ENCODE results near the gene TAF15.

The TAF15 gene

DNA sequence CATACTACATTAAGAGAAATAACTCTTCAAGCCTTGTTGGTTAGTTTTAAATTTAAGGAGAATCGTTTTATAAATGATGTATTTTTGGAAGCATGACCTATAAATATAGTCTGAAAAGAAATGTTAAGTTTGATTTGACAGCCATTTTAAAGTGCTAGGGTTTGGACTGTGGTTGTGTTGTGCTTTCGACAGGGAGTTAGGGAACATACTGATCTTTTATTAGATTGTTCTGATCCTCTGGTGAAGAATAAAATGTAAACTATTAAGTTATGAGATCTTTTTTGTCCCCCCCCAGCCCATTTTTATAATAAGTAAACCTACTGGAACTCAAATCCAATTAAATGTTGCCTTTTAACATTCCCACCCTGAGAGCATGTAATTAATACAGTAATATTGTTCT is 12.0 kb downstream of the TAF15 start:
- DNase-seq (ENCODE audit: low read depth in 2 of 2): no peak

DNA sequence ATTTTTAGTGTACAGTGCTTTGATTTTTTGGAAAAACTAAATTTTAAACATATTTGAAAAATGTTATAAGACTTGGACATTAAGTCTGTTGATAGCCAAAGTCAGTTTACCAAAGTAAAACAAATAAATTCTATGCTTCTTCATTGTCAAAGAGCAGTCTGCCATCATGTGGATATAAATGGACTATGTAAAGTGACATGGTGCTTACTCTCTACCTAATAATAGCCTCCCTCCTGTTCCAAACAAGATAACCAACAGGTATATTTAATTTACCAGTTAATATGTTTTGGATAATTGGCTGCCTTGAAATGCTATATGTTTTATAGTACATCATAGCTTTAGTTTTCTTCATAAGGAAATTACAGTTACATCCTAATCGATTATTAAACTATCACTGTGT is 15.9 kb downstream of the TAF15 start:
- no peak for DNase-seq (ENCODE audit: low read depth in 2 of 2)

DNA sequence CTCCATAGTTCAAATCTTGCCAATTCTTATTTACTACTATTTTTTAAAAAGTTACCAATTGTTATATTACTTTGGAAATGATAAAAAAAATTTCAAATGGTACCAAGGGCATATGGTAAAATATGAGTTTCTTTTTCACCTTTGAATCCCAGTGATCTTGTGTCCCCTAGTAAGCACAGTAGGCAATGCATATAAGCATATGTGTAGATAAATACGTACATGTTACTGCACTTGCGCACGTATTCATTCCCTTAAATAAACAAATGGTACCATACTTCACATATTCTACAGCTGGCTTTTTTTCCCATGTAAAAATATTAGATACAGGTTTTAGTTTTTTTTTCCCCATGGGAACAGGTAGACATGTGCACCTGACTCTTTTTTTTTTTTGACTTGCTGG is 31.8 kb downstream of the TAF15 start:
- DNase-seq (ENCODE audit: low read depth in 2 of 2): no peak

DNA sequence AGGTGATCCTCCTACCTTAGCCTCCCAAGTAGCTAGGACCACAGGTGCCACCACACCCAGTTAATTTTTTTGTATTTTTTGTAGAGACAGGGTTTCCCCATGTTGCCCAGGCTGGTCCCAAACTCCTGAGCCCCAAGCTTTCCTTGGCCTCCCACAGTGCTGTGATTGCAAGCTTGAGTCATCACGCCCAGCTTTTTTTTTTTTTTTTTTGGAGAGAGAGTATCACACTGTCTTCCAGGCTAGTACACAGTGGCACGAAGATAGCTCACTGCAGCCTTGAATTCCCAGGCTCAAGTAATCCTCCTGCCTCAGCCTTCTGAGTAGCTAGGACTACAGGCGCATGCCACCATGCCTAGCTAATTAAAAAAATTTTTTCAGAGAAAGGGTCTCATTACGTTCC is 32.2 kb downstream of the TAF15 start:
- DNase-seq (ENCODE audit: low read depth in 2 of 2): no peak

DNA sequence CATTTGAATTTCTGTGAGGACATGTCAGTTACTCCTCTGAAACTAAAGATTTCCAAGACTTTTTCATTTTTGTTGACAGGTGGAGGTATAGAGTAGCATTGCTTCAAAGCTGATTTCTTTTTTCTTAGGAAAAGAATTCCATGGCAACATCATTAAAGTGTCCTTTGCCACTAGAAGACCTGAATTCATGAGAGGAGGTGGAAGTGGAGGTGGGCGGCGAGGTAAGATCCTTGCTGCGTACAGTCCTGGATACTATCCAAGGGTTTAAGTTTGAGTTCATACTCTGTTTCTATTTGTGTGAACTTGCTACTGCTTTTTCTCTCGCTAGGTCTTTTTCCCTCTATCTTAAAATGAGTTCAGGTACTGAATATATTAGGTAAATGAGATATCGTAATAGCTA is 33.0 kb downstream of the TAF15 start:
- DNase-seq (ENCODE audit: low read depth in 2 of 2): no peak

DNA sequence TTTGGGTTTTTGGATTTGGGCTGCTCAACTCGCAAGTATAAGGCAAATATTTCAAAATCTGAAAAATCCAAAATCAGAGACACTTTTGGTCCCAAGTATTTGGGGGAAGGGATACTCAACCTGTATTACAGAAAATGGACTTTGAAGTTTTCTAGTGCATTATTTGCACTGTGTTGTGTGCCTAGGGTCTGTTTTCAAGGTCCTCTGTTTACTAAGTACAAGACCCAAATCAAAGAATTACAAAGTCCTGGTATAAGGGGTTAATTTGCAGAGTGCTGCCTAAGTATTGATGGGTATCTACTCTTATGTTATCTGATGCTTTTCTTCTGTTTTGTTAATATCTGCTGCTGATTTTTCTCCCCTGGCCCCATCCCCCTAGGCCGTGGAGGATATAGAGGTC is 34.4 kb downstream of the TAF15 start:
- DNase-seq (ENCODE audit: low read depth in 2 of 2): no peak

DNA sequence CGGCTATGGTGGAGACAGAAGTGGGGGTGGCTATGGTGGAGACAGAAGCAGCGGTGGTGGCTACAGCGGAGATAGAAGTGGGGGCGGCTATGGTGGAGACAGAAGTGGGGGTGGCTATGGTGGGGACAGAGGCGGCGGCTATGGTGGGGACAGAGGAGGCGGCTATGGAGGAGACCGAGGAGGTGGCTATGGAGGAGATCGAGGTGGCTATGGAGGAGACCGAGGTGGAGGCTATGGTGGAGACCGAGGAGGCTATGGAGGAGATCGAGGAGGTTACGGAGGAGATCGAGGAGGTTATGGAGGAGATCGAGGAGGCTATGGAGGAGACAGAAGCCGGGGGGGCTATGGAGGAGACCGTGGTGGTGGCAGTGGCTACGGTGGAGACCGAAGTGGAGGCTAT is 35.3 kb downstream of the TAF15 start:
- no peak for DNase-seq (ENCODE audit: low read depth in 2 of 2)

DNA sequence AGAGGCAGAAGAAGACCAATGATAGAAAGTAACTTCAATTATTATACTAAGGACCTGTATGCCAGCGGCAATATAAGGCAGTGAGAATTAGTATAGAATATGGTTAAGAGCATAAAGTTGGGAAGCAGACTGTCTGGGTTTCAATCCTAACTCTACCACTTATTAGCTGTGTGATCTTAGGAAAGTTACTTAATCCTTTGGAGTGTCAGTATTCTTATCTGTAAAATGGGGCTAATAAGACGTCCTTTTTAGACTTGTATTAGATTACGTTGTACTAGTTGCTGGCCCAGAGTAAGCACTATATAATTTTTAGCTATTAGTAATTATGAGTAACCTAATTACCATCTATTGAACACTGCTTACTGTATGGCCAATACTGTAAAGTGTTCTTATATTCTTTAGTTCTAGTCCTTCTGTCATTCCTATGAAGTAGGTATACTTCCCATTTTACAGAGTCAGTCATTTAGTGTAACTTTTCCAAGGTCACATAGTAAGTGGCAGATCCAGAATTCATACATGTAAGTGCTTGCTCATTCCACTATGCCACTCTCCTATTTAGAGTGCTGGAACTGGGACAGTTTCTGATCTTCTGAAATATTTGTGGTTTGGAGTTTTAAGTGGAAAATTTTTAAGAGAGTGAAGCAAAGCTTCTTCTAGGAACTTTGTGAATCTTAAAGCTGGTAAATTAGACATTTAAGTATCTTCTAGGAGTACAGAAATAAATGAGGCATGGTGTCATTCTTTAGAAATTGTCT is 36.9 kb downstream of the TAF15 start:
- DNase-seq (ENCODE audit: low read depth in 2 of 2): no peak

DNA sequence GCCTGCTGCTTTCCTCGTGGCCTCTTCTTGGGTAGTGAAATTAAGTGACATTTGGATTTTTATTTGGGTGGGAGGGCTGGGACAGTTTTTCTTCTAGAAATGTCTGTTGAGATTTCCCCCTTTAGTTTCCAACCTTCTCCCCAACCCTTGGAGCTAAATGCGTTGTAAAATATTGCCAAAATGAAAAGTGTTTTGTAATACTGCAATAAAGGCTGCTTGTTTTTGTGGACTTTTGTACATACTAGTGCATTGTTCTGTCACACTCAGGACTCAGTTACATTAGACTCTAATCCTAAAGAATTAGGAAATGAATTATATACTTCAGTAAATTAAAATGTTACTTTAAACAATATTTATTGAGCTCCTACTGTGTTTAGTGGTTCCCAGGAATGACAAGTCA is 37.7 kb downstream of the TAF15 start:
- DNase-seq (ENCODE audit: low read depth in 2 of 2): no peak

DNA sequence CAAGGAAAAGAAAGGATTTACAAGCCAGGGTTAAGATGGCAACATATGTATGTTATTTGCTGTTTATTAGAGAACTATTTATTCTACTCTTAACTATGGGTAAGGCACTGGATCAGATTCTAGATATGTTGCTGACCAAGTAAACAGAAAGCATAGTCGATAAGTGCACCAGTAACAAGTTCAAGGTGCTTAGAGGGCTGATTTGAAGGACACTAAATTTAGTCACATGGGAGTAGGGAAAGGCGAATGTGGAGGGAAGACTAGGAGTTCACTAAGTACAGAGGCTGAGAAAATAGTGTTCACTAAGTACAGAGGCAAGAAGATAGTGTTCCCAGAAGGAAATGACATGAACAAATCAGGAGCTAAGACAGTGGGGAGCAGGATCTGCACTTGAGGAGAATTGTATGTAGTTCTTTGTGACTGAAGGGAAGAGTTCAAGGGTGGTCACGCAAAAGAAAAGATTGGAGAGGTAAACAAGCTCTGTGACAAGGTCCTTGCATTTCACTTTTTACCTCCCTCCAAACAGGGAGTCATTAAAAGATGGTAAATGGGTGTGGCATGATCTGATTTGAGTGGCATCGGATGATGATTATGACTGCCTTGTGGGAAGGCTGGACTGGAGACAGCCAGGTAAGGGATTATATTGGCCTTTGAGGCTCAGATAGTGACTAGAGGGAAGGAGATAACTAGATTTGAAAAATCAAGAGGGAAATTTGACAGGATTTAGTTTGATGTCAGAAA is 38.5 kb downstream of the TAF15 start:
- DNase-seq (ENCODE audit: low read depth in 2 of 2): no peak

DNA sequence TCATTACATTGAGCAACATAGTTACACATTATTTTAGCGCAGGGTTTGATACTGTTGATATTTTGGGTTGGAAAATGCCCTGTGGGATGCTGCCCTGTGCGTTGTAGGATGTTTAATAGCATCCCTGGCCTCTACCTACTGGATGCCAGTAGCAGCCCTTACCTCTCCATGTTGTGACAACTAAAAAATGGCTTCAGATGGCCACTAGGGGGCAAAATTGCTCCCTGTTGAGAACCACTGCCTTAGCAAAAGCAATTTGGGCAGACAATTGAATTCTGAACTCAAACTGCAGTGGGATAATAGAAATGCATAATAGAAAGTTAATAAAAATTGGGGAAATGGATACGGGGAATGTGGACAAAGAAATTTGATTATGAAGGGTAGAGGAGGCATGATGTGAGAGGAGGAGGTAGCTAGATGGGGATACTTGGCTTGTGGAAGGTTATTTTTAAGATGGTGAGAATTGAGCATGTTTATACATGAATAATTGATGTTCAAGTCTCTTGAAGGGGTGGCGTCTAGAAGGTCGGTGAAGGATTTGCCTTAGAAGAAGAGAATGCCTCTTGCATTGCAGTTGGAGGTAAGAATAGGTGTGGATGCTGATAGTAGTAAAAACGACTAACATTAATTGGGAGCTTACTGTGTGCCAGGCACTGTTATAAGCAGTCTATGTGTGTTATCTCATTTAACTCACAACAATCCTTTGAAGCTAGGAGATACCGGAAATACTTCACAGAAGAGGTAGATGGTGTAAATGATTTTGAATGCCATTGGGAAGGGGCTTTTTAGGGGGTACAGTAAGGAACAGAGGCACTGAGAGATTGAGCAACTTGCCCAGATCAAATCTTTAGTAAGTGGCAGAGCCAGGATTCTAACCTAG is 40.4 kb downstream of the TAF15 start:
- DNase-seq (ENCODE audit: low read depth in 2 of 2): peak; percentile 34 to 44

DNA sequence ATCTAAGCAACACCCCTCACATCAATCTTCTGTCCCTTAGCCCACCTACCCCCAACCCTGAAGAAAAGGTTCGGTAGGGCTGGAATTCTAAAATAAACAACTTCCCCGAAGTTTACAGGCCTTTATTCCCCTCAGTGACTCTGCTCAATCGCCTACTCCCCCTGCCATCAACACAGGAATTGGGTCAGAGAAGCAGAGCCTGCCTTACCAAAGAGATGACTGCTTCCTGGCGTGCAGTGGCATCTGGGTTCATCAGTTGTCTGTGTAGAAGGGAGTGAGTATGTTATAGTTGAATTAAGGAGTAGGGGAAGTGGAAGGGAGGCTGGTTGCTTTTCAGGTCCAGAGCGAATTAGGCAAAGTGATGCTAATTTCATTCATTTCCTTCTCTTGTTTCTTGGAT is 46.7 kb downstream of the TAF15 start:
- no peak for DNase-seq (ENCODE audit: low read depth in 2 of 2)

DNA sequence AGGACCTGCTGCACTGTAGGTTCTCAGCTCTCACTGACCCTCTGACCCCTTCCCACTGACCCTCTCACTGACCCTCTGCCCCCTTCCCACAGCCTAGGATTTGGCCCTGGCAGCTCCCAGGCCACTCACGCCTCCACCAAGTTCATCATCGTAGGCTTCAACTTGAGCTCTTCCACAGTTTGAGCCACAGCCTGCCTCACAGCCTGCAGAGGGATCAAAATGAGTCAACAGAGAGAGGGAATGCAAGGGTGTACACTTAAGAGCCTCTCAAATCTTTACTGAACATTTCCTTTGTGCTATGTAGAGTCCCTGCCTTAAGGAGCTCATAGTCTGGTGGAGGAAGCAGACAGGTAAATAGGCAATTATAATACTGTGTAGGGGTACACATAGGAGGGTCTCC is 47.3 kb downstream of the TAF15 start:
- DNase-seq (ENCODE audit: low read depth in 2 of 2): no peak

DNA sequence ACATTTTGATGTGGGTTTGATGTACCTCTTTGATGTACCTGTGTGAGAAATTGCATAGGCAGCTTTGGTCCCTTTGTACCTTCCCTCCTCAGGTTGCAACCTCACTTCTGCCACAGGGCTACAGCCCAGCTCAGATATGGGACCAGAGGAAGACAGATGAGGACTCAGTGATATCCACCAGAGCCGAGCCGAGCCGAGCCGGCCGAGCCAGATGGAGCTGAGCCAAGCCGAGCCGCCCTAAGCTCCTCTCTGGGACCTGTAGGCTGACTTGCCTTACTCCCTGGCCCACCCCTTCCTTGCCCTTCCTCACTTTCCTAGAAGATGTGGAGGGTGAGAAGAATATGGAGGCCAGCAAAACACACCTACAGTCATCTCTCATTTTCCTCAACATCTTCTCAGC is 55.6 kb downstream of the TAF15 start:
- no peak for DNase-seq (ENCODE audit: low read depth in 2 of 2)

DNA sequence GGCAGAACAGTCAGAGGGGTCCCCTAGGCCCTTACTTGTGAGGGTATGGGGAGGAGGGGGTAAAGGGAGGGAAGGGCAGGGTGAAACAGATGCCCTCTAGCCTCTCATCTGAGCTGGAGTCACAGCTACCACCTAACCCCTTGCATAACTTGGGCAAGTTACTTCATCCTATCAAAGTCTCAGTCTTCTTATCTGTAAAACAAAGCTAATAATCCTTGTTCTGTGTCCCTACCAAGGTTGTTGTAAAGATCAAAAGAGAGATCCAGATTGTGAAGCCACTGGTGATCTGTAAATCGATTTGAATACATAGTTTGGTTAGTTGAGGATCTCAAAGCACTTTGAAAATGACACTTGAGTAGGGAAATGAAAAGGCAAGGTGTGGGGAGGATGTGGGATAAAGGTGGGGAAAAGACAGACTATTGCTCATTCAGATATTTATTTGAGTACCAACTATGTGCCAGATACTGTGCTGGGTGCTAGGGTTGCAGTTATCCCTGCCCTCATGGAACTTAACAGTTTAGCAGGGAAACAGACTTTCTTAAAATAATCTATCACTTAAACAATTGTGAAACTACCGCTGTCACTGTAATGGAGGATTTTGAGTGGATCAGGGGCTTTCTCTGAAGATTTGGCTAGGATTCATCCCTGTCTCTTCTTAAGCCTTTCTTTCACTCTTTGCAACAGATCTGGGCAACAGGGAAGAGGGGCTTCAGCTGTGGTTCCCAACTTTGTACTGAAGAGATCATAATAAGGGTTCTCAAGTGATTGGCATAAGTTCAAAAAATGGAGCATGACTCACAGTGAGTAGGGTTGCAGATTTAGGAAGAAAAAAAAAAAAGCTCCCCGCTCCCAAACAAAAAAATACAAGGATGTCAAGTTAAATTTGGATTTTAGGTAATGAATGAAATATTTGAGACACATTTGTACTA is 56.4 kb downstream of the TAF15 start:
- DNase-seq (ENCODE audit: low read depth in 2 of 2): no peak

DNA sequence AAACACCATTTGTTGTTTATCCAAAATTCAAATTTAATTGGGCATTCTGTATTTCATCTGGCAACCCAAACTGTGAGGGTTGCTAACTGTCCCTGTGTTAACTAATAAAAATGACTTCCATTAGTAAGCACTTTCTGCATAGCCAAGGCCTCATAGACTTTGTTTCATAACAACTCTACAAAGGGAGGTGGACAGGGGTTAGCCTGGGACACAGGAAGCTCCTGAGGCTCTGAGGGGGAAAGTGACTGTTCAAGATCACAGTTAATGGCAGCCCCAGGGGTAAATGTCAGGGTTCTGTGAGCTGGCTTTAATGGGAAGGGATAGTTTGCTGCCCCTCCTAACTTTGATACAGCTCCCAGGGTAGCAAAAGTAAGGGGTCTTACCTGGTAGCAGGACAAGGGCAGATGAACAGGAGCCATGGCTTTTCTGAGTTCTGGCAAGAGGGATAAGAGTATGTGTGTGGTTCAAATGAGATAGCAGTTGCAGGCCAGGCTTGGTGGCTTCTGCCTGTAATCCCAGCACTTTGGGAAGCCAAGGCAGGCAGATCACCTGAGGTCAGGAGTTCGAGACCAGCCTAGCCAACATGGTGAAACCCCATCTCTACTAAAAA is 57.2 kb downstream of the TAF15 start:
- no peak for DNase-seq (ENCODE audit: low read depth in 2 of 2)

DNA sequence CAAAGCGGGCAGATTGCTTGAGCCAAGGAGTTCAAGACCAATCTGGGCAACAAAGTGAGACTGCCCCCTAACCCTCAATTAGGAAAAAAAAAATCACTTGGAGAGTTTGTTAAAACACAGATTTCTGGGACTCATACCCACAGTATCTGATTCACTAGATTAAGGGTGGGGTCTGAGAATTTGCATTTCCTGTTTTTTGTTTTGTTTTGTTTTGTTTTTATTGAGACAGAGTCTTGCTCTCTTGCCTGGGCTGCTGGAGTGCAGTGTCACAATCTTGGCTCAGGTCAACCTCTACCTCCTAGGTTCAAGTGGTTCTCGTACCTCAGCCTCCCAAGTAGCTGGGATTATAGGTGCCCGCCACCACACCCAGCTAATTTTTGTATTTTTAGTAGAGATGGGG is 58.3 kb downstream of the TAF15 start:
- DNase-seq (ENCODE audit: low read depth in 2 of 2): no peak

DNA sequence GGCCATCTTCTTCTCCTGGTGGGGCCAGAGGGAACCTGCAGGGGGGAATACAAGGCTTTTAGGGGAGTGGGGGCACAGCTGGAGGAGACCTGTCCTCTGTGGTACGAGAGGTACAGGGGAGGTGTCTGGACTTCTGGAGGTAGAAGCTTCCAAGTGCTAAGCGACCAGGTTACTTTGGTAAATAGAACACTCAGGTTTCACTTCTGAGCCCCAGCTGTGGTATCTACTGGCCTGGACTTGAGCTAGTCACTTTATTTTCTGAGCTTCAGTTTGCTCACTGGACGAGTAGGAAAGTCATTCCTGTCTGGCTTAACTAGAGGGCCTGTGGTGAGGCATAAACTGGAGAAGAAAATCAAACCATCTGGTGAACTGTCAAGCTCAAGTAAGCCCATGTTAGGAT is 59.5 kb downstream of the TAF15 start, which contains the start of gene HEATR9:
Gene HEATR9, minus strand, starts transcription at position 155 of the 400 bp plus-strand sequence. Its CDS starts 149 bp downstream, at position 6.
- DNase-seq (ENCODE audit: low read depth in 2 of 2): no peak

DNA sequence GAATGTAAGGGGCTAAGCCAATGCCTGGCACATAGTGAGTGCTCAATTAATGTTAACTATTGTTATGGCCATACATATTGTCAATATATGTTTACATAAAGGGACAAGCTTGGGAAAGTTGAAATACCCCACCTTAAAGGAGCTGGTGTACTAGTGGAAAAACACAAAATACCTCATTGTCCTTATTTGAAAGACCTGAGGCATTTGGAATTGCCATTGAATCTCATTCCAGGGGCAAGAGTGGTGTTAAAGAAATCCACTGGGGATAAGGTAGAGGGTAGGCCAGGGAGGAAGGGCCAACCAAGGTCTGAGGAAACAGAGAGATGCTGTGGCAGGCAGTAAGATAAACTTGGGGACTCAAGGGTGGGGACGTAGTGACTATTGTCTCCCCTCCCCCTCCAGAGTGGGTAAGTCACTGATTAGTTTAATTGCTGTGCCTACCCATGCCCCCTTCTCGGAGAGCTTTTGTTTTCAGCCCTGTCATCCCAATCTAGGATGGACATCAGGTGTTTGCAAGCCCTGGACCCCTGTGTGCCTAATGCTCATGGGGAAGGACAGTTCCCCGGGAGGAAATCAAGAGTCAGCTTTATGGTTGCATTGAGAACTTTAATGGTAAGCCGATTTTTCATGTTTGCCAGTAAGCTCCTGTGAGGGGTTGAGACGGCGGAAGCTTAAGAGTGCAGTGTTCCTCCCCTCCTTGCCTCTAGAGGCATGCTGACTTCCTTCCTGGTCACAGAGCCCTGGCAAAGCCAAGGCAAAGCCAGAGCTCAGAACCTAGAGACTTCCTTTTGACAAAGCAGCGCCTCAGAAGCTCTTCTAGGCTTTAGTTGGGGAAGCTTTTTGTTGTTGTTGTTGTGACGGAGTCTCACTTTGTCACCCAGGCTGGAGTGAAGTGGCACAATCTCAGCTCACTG is 61.9 kb downstream of the TAF15 start:
- no peak for DNase-seq (ENCODE audit: low read depth in 2 of 2)
